HUES64 (cell line): ENCODE results near the gene RASGRF1.

Source experiments
- H3K27ac ChIP-seq: 2 replicates; pipeline ENCODE4 v1.7.0; 2013; ENCODE audit warnings: low read depth, low read length, inconsistent platforms
- H3K27me3 ChIP-seq: 2 replicates; pipeline ENCODE4 v1.6.1; 2013; ENCODE audit warnings: mild to moderate bottlenecking, low read length; ENCODE audit not compliant: insufficient read depth
- H3K36me3 ChIP-seq: 2 replicates; pipeline ENCODE4 v1.6.1; 2013; ENCODE audit warnings: mild to moderate bottlenecking, low read length; ENCODE audit not compliant: insufficient read depth
- H3K4me1 ChIP-seq: 2 replicates; pipeline ENCODE4 v1.6.1; 2013; ENCODE audit warnings: mild to moderate bottlenecking, low read length, moderate library complexity; ENCODE audit not compliant: insufficient read depth
- H3K4me3 ChIP-seq: 2 replicates; pipeline ENCODE4 v1.5.1; 2013; ENCODE audit warnings: mild to moderate bottlenecking, low read length, moderate library complexity
- H3K9ac ChIP-seq: 2 replicates; pipeline ENCODE4 v1.6.1; 2013; ENCODE audit warnings: mild to moderate bottlenecking, low read depth, low read length
- H3K9me3 ChIP-seq: 2 replicates; pipeline ENCODE4 v1.6.1; 2013; ENCODE audit warnings: low read depth, low read length; ENCODE audit not compliant: insufficient read depth
- WGBS: fragments of 150-250, 120-280 bp; methylation state at CpG from one replicate; pipeline ENCODE4 v1.1.7; 2013; ENCODE audit warnings: missing lambda C conversion rate; 5-methylcytosine and 5-hydroxymethylcytosine counted together

The RASGRF1 gene

GRCh38 chr15:78950343-78950742 lies 140.2 kb downstream of the RASGRF1 start:
- no peak overlapping the region for H3K9ac ChIP-seq
- 95% methylated on average over 9 of the region's 9 CpGs for WGBS
- H3K9me3 ChIP-seq, result no peaks in the 10 kb centered on the region
- no peaks in the 10 kb centered on the region for H3K36me3 ChIP-seq
- H3K27me3 ChIP-seq, result peaks cover 9% of the 10 kb centered on the region
- H3K4me1 ChIP-seq, result peaks cover 4% of the 10 kb centered on the region; the same call in 1 of the 2 replicates
- no peak overlapping the region for H3K4me3 ChIP-seq
- H3K27ac ChIP-seq, result no peak overlapping the region

- H3K27ac ChIP-seq, result no peak overlapping the region
- H3K4me1 ChIP-seq, result peaks cover 6% of the 10 kb centered on the region; the same call in 1 of the 2 replicates
- no peaks in the 10 kb centered on the region for H3K36me3 ChIP-seq
- peaks cover 15% of the 10 kb centered on the region for H3K27me3 ChIP-seq
- WGBS, result 0% methylated on average over 1 of the region's 1 CpG
- H3K9ac ChIP-seq, result no peak overlapping the region
- H3K4me3 ChIP-seq, result no peak overlapping the region
- no peaks in the 10 kb centered on the region for H3K9me3 ChIP-seq
These were observed 141.1 kb downstream of the RASGRF1 start for GRCh38 chr15:78949461-78949860.

- Histone ChIP-seq H3K4me3 (no peak overlapping the region), H3K4me1 (peaks cover 14% of the 10 kb centered on the region; the same call in 1 of the 2 replicates), H3K9ac (no peak overlapping the region), H3K9me3 (no peaks in the 10 kb centered on the region), H3K27me3 (peaks cover 33% of the 10 kb centered on the region), H3K27ac (no peak overlapping the region), H3K36me3 (no peaks in the 10 kb centered on the region)
- WGBS, result 90% methylated on average over 5 of the region's 5 CpGs
These were observed 143.1 kb downstream of the RASGRF1 start for GRCh38 chr15:78947506-78947905.

GRCh38 chr15:78946493-78946892 lies 144.1 kb downstream of the RASGRF1 start:
- Histone ChIP-seq H3K4me1 (peaks cover 9% of the 10 kb centered on the region; the same call in 1 of the 2 replicates), H3K27ac (no peak overlapping the region), H3K36me3 (no peaks in the 10 kb centered on the region), H3K9me3 (no peaks in the 10 kb centered on the region), H3K27me3 (peaks cover 33% of the 10 kb centered on the region), H3K9ac (no peak overlapping the region), H3K4me3 (no peak overlapping the region)
- WGBS, result 88% methylated on average over 5 of the region's 5 CpGs

- Histone ChIP-seq H3K9ac (peak within 1 kb of the TSS; percentile 75), H3K9me3 (no peaks in the 10 kb centered on the region), H3K27ac (no peak within 1 kb of the TSS), H3K4me3 (peak within 1 kb of the TSS; percentile 70), H3K36me3 (no peaks in the 10 kb centered on the region), H3K4me1 (peaks cover 9% of the 10 kb centered on the region; the same call in 1 of the 2 replicates), H3K27me3 (peaks cover 33% of the 10 kb centered on the region)
- WGBS, result 3% methylated on average over 71 of the region's 71 CpGs
These were observed 145.7 kb downstream of the RASGRF1 start, which contains the start of gene CTSH for GRCh38 chr15:78944669-78945407. CTSH (minus strand) TSS chr15:78945046; CDS start chr15:78944981, 65 bp downstream.

- Histone ChIP-seq H3K27me3 (peaks cover 33% of the 10 kb centered on the region), H3K27ac (no peak overlapping the region), H3K36me3 (no peaks in the 10 kb centered on the region), H3K4me1 (peaks cover 9% of the 10 kb centered on the region; the same call in 1 of the 2 replicates), H3K9me3 (no peaks in the 10 kb centered on the region), H3K9ac (peak overlapping the region; percentile 75; the same call in 1 of the 2 replicates), H3K4me3 (peak overlapping the region; percentile 70)
- WGBS, result 54% methylated on average over 12 of the region's 12 CpGs
These were observed 146.4 kb downstream of the RASGRF1 start for GRCh38 chr15:78944202-78944625.

GRCh38 chr15:78943692-78944091 lies 146.9 kb downstream of the RASGRF1 start:
- H3K36me3 ChIP-seq, result no peaks in the 10 kb centered on the region
- no peak overlapping the region for H3K27ac ChIP-seq
- H3K4me3 ChIP-seq, result no peak overlapping the region
- WGBS, result 84% methylated on average over 7 of the region's 7 CpGs
- H3K27me3 ChIP-seq, result peaks cover 33% of the 10 kb centered on the region
- H3K9me3 ChIP-seq, result no peaks in the 10 kb centered on the region
- H3K4me1 ChIP-seq, result peaks cover 9% of the 10 kb centered on the region; the same call in 1 of the 2 replicates
- H3K9ac ChIP-seq, result no peak overlapping the region

- Histone ChIP-seq H3K36me3 (no peaks in the 10 kb centered on the region), H3K27me3 (peaks cover 33% of the 10 kb centered on the region), H3K4me3 (no peak overlapping the region), H3K27ac (no peak overlapping the region), H3K9me3 (no peaks in the 10 kb centered on the region), H3K9ac (no peak overlapping the region), H3K4me1 (peaks cover 9% of the 10 kb centered on the region; the same call in 1 of the 2 replicates)
- 95% methylated on average over 4 of the region's 4 CpGs for WGBS
These were observed 147.8 kb downstream of the RASGRF1 start for GRCh38 chr15:78942741-78943140.

- no peaks in the 10 kb centered on the region for H3K36me3 ChIP-seq
- no peaks in the 10 kb centered on the region for H3K9me3 ChIP-seq
- WGBS, result 95% methylated on average over 6 of the region's 6 CpGs
- no peak overlapping the region for H3K27ac ChIP-seq
- no peak overlapping the region for H3K4me3 ChIP-seq
- H3K27me3 ChIP-seq, result peaks cover 12% of the 10 kb centered on the region
- no peak overlapping the region for H3K9ac ChIP-seq
- H3K4me1 ChIP-seq, result peaks cover 2% of the 10 kb centered on the region; the same call in 1 of the 2 replicates
These were observed 151.7 kb downstream of the RASGRF1 start for GRCh38 chr15:78938658-78939488.

GRCh38 chr15:78937132-78937739 lies 153.3 kb downstream of the RASGRF1 start:
- H3K36me3 ChIP-seq, result no peaks in the 10 kb centered on the region
- H3K4me3 ChIP-seq, result no peak overlapping the region
- no peaks in the 10 kb centered on the region for H3K4me1 ChIP-seq
- H3K27ac ChIP-seq, result no peak overlapping the region
- no peaks in the 10 kb centered on the region for H3K9me3 ChIP-seq
- 85% methylated on average over 14 of the region's 14 CpGs for WGBS
- H3K9ac ChIP-seq, result no peak overlapping the region
- no peaks in the 10 kb centered on the region for H3K27me3 ChIP-seq

GRCh38 chr15:78934655-78935023 lies 155.9 kb downstream of the RASGRF1 start:
- Histone ChIP-seq H3K27ac (no peak overlapping the region), H3K4me1 (no peaks in the 10 kb centered on the region), H3K4me3 (no peak overlapping the region), H3K9me3 (no peaks in the 10 kb centered on the region), H3K9ac (no peak overlapping the region), H3K36me3 (no peaks in the 10 kb centered on the region), H3K27me3 (no peaks in the 10 kb centered on the region)
- WGBS, result 83% methylated on average over 5 of the region's 5 CpGs
